IPS DF 6.9 (cell line): ENCODE results near the gene PRKCI.
"Not testable (repeated sequence)": the region's sequence is repeated elsewhere in the genome, so short reads cannot be mapped to it uniquely, and the experiment has no call there.

Experiments
- DNase-seq: peaks from one replicate; pipeline ENCODE4 v3.0.0-alpha.2; 2013; ENCODE audit warnings: low read depth, low spot score
- H3K27ac ChIP-seq: one replicate; pipeline ENCODE4 v1.5.1; 2013; ENCODE audit warnings: low read length, control low read depth
- H3K27me3 ChIP-seq: 2 replicates; pipeline ENCODE4 v1.6.1; 2013; ENCODE audit warnings: mild to moderate bottlenecking, low read length; ENCODE audit not compliant: control insufficient read depth, insufficient read depth
- H3K36me3 ChIP-seq: 2 replicates; pipeline ENCODE4 v1.6.1; 2013; ENCODE audit warnings: low read length; ENCODE audit not compliant: control insufficient read depth, insufficient read depth
- H3K4me1 ChIP-seq: 2 replicates; pipeline ENCODE4 v1.6.1; 2013; ENCODE audit warnings: low read length; ENCODE audit not compliant: control insufficient read depth, insufficient read depth
- H3K4me3 ChIP-seq: 2 replicates; pipeline ENCODE4 v1.5.1; 2013; ENCODE audit warnings: mild to moderate bottlenecking, low read length
- H3K9me3 ChIP-seq: 2 replicates; pipeline ENCODE4 v1.6.1; 2013; ENCODE audit warnings: low read length, inconsistent platforms; ENCODE audit not compliant: control insufficient read depth, insufficient read depth
- WGBS: extraction: QIAGEN DNeasy Blood & Tissue Kit; methylation state at CpG from one replicate; pipeline ENCODE4 v1.1.7; 2013; ENCODE audit warnings: mixed read lengths, missing lambda C conversion rate; ENCODE audit not compliant: insufficient read length, insufficient coverage; 5-methylcytosine and 5-hydroxymethylcytosine counted together

Gene PRKCI

DNA sequence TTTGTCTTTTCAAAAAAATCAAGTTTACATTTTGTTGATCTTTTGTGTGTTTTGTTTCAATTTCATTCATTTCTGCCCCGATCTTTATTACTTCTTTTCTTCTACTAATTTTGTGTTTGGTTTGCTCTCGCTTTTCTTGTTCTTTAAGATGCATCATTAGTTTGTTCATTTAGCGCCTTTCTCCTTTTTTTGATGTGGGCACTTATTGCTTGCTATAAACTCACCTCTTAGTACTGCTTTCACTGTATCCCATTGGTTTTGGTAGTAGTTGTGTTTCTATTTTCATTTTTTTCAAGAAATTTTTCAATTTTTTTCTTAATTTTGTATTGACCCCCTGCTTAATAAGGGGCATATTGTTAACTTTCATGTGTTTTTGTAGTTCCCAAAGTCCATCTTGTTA is 34.4 kb downstream of the PRKCI start:
- Histone ChIP-seq H3K4me3 (no peak overlapping the region), H3K27ac (no peak overlapping the region), H3K4me1 (peaks cover 1% of the 10 kb centered on the region; the same call in 1 of the 2 replicates), H3K27me3 (no peaks in the 10 kb centered on the region), H3K36me3 (0 out of 2 replicates have a peak, but pooled peaks cover 2% of the 10 kb centered on the region), H3K9me3 (no peaks in the 10 kb centered on the region)
- DNase-seq = no peak
- WGBS = no CpG with 5 or more reads among the region's 3 CpGs

DNA sequence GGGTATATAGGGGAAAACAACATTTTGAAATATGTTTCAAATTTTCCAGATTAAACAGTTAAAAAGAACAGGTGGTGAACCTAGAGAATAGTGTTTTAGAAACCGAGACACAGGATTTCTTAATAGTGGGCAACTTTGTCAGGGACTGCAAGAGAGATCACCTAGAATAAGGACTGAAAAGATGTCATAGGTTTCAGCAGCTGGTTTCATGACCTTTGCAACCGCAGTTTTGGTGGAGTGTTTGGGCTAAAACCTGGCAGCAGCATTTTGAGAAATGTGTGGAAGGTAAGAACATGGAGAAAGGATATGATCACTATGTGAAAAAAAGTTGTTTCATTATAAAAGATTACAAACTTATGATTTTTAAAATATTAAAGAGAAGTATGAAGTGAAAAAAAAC is 34.9 kb downstream of the PRKCI start:
- no CpG with 5 or more reads among the region's 2 CpGs for WGBS
- H3K36me3 ChIP-seq = 0 out of 2 replicates have a peak, but pooled peaks cover 2% of the 10 kb centered on the region
- no peaks in the 10 kb centered on the region for H3K27me3 ChIP-seq
- H3K4me1 ChIP-seq = peaks cover 1% of the 10 kb centered on the region; the same call in 1 of the 2 replicates
- no peak for DNase-seq
- H3K4me3 ChIP-seq = no peak overlapping the region
- H3K9me3 ChIP-seq = no peaks in the 10 kb centered on the region
- H3K27ac ChIP-seq = no peak overlapping the region

DNA sequence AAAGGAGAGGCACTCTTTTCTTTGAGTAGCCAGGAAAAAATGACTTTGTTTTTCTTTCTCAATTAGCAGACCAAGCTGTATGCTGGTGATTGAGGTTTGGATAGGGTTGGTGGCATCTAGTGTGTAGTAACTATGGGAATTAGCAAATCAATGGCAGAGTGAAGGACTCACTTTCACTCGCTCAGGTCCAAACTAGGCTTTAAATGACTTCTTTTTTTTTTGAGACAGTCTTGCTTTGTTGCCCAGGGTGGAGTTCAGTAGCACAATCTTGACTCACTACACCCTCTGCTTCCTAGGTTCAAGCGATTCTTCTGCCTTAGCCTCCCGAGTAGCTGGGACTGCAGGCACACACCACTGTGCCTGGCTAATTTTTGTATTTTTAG is 35.9 kb downstream of the PRKCI start:
- no CpG with 5 or more reads among the region's 3 CpGs for WGBS
- no peak for DNase-seq
- Histone ChIP-seq H3K4me1 (peaks cover 1% of the 10 kb centered on the region; the same call in 1 of the 2 replicates), H3K27ac (no peak overlapping the region), H3K4me3 (no peak overlapping the region), H3K36me3 (0 out of 2 replicates have a peak, but pooled peaks cover 2% of the 10 kb centered on the region), H3K9me3 (no peaks in the 10 kb centered on the region), H3K27me3 (no peaks in the 10 kb centered on the region)

DNA sequence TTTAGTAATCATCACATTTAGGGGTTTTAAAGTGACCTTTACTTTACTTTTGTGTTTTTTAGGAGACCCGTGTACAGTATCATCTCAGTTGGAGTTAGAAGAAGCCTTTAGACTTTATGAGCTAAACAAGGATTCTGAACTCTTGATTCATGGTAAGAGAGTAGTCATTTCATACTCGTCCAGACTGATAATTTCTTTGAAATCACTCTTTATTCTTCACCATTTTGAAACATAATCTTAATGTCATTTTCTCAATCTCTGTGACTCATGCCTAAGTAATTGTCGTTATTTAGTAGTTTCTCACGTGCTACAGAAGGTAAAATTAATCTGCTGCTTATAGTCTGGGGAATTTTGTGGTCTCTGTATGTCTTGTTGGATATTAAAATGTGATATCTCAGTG is 37.7 kb downstream of the PRKCI start:
- Histone ChIP-seq H3K27me3 (no peaks in the 10 kb centered on the region), H3K36me3 (0 out of 2 replicates have a peak, but pooled peaks cover 5% of the 10 kb centered on the region), H3K4me3 (no peak overlapping the region), H3K27ac (no peak overlapping the region), H3K4me1 (peaks cover 1% of the 10 kb centered on the region; the same call in 1 of the 2 replicates), H3K9me3 (no peaks in the 10 kb centered on the region)
- WGBS = no CpG with 5 or more reads among the region's 4 CpGs
- no peak for DNase-seq

DNA sequence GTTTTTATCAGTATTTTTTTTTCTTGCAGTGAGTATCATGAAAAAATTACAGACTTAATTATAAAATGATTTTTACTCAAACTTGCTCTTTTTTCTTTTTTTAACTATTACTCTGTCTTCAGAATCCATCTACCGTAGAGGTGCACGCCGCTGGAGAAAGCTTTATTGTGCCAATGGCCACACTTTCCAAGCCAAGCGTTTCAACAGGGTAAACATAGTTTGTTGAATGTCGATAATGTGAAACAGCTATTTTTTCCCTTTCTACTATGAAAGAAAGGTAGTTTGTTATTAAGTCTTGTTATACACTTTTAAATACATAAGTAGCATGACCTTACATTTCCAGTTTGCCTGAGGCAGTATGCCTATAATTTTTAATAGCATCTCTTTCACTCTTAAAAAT is 45.6 kb downstream of the PRKCI start:
- Histone ChIP-seq H3K27ac (no peak overlapping the region), H3K4me1 (no peaks in the 10 kb centered on the region), H3K27me3 (no peaks in the 10 kb centered on the region), H3K36me3 (peaks cover 8% of the 10 kb centered on the region; the same call in 1 of the 2 replicates), H3K4me3 (no peak overlapping the region), H3K9me3 (no peaks in the 10 kb centered on the region)
- no CpG with 5 or more reads among the region's 5 CpGs for WGBS
- no peak for DNase-seq

DNA sequence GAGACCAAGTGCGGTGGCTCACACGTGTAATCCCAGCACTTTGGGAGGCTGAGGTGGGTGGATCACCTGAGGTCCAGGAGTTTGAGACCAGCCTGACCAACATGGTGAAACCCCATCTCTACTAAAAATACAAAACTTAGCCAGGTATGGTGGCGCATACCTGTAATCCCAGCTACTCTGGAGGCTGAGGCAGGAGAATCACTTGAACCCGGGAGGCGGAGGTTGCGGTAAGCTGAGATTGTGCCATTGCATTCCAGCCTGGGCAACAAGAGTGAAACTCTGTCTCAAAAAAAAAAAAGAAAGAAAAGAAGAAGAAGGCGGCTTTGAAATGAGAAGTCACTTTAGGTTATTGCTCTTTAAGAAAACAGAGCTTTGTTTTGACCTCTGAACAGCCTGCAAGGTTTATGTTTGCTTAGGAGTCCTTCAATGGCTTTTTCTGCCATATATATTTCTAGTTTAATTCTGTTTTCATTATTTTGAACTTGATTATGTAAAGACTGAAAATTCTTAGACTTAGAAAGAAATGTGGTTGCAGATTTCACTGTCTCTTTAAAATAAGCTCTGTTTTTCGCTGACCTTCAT is 47.5 kb downstream of the PRKCI start:
- not testable (repeated sequence) for H3K27me3 ChIP-seq, H3K4me3 ChIP-seq, H3K9me3 ChIP-seq, DNase-seq, H3K27ac ChIP-seq, H3K36me3 ChIP-seq, H3K4me1 ChIP-seq
- no CpG with 5 or more reads among the region's 8 CpGs for WGBS

DNA sequence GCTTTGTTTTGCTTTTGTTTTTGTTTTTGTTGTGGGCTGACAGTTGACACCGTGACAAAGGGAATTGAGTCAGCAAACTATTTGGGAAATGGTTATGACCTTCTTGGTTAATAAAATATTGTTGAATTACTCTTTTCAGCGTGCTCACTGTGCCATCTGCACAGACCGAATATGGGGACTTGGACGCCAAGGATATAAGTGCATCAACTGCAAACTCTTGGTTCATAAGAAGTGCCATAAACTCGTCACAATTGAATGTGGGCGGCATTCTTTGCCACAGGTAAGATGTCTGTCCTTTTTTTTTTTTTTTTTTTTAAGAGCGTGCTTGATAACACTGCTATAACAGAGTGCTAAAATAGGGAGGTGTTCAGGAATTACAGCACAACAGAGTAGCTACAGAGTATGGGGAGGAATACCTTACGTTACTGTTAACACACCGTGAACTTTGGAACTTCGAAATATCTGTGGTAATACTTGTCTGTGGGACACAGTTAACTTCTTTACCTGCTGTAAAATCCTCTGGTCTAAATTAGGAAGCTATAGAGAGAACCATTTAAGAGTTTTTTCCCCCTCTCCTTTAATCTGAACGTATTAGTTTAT is 48.2 kb downstream of the PRKCI start:
- no peak overlapping the region for H3K4me3 ChIP-seq
- no peak overlapping the region for H3K27ac ChIP-seq
- no peaks in the 10 kb centered on the region for H3K27me3 ChIP-seq
- no peaks in the 10 kb centered on the region for H3K4me1 ChIP-seq
- peaks cover 8% of the 10 kb centered on the region; the same call in 1 of the 2 replicates for H3K36me3 ChIP-seq
- no peaks in the 10 kb centered on the region for H3K9me3 ChIP-seq
- DNase-seq = no peak
- no CpG with 5 or more reads among the region's 11 CpGs for WGBS

DNA sequence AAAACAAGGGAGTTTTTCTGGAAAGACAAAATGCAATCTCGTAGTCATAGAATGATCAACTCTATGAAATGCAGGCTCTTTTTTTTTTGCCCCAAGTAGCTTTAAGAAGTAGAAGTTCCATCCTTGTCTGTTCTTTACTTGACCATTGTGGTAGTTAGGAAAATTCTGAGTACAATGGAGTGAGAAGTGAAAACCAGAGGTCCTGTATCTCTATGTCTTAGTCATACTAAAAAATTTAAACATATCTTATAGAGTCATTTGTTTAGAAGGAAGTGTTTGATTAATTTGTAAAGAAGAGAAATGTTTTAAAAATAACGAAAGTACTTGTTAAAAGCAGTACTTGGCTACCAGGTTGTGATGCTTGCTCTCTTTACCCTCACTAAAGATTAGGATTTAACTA is 52.4 kb downstream of the PRKCI start:
- DNase-seq = no peak
- WGBS = 100% methylated on average over 1 of the region's 2 CpGs
- Histone ChIP-seq H3K4me1 (no peaks in the 10 kb centered on the region), H3K27ac (no peak overlapping the region), H3K27me3 (no peaks in the 10 kb centered on the region), H3K9me3 (no peaks in the 10 kb centered on the region), H3K36me3 (peaks cover 11% of the 10 kb centered on the region; the same call in 1 of the 2 replicates), H3K4me3 (no peak overlapping the region)

DNA sequence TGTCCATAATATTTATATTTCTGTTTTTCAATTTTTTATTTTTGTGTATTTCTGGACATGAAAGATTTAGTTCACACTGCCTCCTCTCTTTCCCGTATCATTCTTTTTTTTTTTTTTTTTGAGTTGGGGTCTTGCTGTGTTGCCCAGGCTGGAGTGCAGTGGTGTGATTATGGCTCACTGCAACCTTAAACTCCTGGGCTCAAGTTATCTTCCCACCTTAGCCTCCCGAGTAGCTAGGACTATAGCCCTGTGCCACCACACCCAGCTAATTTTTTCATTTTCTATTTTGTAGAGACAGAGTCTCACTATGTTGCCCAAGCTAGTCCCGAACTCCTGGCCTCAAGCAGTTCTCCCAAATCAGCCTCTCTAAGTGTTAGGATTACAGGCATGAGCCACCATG is 53.6 kb downstream of the PRKCI start:
- no CpG with 5 or more reads among the region's 3 CpGs for WGBS

DNA sequence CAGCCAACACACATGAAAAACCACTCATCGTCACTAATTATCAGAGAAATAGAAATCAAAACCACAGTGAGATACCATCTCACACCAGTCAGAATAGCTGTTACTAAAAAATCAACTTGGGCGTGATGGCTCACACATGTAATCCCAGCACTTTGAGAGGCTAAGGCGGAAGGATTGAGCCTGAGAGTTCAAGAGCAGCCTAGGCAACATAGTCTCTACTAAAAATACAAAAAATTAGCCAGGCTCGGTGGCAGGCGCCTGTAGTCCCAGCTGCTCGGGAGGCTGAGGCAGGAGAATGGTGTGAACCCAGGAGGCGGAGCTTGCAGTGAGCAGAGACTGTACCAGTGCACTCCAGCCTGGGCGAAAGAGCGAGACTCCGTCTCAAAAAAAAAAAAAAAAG is 55.1 kb downstream of the PRKCI start:
- not testable (repeated sequence) for H3K36me3 ChIP-seq
- WGBS = no CpG with 5 or more reads among the region's 10 CpGs

More for the DNA sequence above, 53.6 kb downstream of the PRKCI start:
- DNase-seq = no peak
- H3K4me1 ChIP-seq = no peaks in the 10 kb centered on the region
- H3K9me3 ChIP-seq = no peaks in the 10 kb centered on the region
- H3K4me3 ChIP-seq = no peak overlapping the region
- H3K27me3 ChIP-seq = no peaks in the 10 kb centered on the region
- H3K36me3 ChIP-seq = peaks cover 5% of the 10 kb centered on the region; the same call in 1 of the 2 replicates
- H3K27ac ChIP-seq = no peak overlapping the region

More for the DNA sequence above, 55.1 kb downstream of the PRKCI start:
- not testable (repeated sequence) for H3K9me3 ChIP-seq, H3K27ac ChIP-seq, H3K4me1 ChIP-seq, DNase-seq, H3K4me3 ChIP-seq, H3K27me3 ChIP-seq
